GM19025 (cell line): ENCODE measurements around the gene TASP1.
"Not testable (repeated sequence)": the region's sequence is repeated elsewhere in the genome, so short reads cannot be mapped to it uniquely, and the experiment has no call there.

Source experiments
- ATAC-seq: cut with Tn5 transposase; IDR thresholded peaks from one replicate; pipeline ENCODE4 v1.9.1; 2021; ENCODE audit warnings: mild to moderate bottlenecking, low read depth, moderate library complexity; ENCODE audit not compliant: unreplicated experiment

TASP1 gene

DNA sequence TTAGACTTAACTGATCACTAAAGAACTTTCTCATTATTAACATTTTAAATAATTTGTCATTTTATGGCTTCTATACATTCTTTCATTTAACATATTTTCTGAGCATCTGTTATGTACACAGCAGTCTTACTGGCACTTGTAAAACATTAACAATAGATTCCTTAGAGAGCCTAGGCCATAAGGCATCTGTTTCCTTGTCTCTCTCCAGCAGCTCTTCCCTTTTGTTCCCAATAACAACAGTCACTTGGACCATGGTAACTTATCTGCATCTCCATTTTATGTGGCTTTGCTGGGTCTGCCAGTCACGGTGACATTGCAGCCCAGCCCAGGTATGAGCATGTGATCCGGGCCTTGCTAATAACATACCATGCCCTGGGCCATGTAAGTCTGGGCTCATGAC, 11.7 kb upstream of the TASP1 start:
- ATAC-seq = no peak

DNA sequence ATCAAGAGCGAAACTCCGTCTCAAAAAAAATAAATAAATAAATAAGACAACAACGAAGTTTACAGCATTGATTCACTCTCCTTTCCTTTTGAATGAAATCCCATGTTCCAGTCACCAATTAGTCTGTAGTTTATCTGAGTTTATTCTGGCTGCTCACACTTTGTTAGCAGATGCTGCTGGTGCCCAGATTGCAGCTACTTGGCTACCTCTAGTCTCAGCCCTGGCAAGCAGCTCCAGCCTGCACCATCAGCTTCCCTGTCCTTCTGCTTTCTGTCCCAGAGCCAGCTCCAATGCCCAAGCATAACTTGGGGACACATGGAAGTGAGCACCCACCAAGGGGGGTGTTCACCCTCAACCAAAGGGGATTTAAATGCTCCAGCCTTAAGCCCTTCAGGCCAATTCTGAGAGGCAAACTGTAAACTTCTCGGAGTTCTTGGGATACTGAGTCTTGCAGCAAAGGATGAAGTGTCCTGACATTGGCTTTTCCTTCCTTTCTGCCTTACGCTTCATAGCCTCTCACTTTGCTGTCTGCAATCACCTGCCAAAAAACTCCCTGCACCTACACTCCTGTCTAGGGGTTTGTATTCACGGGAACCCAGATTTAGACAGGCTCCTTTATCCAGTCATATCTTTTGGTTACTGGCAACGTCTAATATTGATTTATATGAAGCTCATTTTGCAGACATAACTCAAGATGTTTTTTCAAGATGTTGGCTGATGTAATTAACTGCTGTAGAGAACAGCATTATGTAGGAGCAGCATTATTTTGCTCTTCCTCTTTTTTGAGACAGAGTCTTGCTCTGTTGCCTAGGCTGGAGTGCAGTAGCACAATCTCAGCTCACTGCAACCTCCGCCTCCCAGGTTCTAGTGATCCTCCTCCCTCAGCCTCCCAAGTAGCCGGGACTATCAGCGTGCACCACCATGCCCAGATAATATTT, 9.8 kb upstream of the TASP1 start:
- ATAC-seq = no peak

DNA sequence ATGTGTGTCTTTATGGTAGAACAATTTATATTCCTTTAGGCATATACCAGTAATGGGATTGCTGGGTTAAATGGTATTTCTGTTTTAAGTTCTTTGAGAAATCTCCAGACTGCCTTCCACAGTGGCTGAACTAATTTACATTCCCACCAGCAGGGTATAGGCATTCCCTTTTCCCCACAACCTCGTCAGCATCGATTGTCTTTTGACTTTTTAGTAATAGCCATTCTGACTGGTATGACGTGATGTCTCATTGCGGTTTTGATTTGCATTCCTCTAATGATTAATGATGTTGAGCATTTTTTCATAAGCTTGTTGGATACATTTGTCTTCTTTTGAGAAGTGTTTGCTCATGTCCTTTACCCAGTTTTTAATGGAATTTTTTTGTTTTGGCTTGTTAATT, 5.3 kb upstream of the TASP1 start:
- ATAC-seq = no peak

DNA sequence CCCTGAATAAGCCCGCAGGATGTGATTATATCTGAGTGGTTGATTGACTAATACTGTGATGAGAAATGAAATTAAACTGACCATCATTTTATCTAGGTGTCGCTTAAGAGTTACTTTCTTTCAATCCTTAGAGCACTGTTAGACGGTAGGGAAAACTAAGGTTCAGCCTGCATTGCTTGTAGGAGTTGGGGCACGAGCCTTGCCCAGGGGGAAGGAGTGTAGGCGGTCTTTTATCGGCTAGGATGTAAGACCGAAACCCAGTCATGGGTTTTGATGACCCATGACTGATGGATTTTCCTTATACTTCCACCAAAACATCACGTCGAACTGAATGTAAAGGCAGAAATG, 392 bp upstream of the TASP1 start:
- no peak for ATAC-seq

DNA sequence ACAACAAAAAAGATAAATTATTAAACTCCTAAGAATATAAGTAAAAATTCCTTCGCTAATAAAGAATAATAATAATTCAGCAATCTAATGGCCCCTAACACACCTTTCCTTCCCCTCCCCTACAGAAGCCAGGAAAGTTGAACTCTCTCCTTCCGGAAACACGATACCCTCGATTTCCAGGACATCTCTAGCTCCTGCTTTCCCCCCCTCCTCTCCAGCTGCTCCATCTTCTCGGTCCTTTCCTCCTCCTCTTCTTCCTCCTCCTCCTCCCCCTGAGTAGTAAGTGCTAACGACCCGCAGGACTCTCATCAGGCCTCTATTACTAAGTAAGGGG, 603 bp downstream of the TASP1 start:
- ATAC-seq = no peak

DNA sequence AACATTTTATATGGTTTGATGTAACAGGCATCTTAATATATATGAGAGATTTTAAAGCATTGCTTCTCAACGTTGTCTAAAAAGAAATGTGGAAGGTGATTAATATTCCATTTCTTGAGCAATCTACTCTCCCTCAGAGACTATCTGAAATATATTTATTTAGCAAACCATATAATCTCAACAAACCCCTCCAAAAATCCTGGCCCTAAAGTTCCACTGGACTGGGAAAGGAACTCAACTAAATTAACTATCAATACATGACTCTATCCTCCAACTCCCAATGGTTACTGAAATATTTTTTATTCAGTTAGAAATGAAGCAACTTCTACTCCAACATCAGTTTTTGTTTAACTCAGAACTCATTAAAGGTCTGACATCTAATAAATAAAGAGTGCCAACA, 6.3 kb downstream of the TASP1 start:
- ATAC-seq = no peak

DNA sequence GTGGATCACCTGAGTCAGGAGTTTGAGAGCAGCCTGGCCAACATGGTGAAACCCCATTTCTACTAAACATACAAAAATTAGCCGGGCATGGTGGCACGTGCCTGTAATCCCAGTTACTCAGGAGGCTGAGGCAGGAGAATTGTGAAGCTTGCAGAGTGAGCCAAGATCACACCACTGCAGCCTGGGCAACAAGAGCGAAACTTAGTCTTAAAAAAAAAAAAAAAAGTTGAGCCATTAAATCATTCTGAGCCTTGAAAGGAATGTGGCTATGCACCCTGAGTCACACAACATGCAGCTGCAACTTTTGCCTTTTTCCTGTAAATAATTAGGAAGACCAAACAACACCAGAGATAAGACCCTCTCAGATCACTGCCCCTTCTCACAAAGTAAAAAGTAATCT, 11.2 kb downstream of the TASP1 start:
- not testable (repeated sequence) for ATAC-seq

DNA sequence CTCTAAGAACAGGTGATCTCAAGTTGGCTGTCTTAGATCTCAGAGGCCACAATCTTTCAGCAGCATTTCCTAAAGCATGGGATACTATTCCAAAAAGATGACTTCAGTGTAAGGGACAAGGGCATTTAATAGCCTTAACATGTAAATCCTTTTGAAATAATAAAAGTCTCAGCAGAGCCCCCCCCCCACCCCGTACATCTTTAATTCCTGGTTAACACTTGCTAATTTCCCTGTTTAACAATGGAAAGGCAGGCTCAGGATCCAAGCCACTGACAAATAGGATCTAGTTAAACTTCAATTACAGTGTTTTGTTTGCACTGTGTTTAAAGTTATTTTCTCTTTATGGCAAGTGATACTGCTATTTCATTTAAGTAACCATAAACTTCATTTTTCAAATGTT, 12.0 kb downstream of the TASP1 start:
- ATAC-seq = no peak

DNA sequence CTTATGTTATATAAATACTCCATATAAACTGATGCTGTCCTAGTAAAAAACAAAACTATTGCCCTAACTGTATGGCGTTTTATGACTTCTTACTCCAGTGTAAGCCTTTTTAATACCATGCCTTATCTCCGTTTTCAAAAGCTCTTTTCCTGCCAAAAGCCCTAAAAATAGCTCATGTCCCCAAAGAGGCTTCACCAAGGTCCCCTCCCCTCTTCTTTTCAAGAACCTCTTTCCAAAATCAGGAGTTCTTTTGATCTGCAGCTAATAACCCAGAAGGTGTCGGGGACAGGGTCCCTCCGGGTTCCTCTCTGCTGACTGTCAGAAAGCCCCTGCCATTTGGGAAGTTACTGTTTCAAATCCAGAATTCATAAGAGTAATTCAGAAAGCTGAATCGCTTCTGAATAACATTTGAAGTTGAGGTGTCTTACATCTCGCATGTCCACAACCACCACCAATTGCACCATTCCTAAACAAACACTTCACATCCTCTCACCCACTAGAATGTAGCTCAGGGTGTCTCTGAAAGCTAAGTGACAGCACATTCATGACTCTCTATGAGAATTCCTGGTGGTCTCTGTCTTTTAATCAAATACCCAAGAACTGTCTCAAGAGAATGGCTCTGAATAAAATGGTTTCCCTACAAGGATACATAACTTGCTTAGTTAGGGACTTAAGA, 13.3 kb downstream of the TASP1 start:
- ATAC-seq = no peak

DNA sequence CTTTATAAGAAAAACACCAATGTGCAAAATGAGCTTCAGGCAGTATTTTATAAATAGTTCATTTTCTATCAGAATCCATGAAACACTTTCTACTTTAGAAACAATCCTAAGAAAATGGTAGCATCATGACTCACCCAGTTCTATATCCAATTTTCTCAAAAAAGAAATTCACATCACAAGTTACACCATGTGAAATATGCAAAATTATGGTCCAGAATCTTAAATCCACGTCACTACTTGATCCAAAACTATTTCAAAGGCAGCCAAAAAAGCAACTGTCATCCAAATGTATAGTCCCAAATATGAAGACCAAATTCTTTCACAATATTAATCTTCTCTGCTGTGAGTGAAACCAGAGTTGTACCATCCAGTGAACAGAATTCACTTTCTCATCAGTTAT, 19.3 kb downstream of the TASP1 start:
- not testable (repeated sequence) for ATAC-seq

DNA sequence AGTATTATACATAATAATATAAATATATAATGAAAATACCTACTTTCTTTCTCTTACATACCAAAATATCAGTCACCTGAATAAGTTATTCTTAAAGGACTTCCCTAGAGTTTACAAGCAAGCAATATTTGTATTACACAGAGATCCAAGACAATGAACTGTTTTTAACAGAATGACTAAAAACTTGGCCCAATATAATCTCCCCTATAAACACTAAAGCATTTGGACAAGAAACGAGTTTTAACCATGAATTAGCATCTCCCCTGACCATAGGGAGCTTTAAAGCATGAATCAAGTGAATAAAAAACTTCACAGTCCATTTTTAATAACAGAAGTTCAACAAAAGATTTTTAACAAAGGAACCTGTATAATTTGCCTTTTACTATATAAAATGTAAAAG, 20.3 kb downstream of the TASP1 start:
- ATAC-seq = not testable (repeated sequence)

DNA sequence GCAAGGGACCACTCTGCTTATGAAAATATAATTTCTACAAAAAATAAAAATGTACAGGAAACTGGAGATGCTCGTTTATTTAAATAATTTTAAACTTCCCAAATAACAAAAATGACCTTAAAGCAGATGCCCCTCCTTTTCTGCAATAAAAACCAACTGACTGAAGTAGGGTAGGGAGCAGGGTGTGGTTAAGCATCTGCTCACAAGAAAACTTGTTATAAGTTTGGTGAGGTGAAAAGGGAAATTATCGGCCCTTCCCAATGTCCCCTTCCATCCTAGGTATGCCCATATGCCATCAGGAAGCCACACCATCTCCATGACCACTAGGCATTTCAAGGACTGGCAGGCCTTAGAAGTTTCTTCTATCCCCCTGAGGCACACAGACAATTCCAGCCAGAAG, 21.1 kb downstream of the TASP1 start:
- ATAC-seq = not testable (repeated sequence)

DNA sequence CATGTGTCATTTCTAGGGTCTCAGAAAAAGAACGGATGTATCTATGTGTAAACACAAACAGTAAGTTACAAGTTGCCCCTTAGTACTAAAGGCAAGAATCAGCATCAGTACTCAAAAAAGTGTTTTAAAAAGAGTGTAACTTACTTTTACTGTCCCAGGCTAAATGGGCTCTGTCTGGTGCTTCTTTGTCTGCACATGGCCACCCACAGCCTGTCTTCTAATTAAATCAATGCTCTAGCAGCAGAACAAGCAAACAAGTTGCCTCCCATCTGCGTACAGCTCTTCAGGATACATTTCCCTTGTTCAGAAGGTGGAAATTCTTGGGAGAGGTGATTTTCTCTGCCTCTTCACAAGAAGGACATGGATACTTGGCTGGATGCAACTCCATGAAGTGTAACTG, 22.0 kb downstream of the TASP1 start:
- ATAC-seq = not testable (repeated sequence)

DNA sequence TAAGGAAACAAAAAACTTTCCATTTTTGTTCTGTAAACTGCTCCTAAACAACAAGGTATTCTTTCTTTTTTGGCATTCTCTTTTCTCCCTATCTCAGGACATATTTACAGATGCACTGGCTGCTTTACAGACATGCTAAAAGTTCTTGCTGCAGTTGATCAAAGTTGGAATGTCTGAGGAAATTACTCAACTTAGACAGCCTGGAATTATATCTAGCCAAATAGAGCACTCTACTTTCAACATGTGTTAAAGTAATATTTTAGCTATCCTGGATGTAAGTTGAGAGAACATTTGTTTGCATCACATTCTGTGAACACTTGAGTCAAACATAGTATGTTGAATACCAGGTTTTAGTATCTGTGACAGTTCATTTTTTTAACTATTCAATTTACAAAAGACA, 24.8 kb downstream of the TASP1 start:
- ATAC-seq = no peak

DNA sequence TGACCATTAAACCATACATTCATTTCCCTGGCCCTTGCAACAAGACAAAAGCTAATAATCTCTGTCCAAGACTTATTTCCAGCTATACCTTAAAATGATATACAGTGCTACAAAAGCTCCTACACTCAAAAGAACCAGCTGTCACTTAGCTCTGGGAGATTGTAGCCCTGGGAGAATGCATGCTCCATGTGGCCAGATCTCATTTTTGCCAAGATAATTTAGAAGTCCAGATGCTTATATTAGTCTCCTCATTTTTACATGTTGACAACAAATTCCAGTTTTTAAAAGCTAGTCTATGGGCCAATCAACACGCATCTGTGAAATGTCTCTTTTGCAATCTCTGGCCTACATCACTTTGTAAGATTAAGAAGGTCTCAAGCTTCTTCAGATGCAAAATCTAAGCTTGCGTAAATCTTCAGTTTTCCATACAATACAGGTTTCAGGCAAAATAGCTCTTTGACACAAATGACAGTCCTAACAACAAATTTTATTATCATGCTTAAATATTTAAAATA, 27.1 kb downstream of the TASP1 start:
- no peak for ATAC-seq

DNA sequence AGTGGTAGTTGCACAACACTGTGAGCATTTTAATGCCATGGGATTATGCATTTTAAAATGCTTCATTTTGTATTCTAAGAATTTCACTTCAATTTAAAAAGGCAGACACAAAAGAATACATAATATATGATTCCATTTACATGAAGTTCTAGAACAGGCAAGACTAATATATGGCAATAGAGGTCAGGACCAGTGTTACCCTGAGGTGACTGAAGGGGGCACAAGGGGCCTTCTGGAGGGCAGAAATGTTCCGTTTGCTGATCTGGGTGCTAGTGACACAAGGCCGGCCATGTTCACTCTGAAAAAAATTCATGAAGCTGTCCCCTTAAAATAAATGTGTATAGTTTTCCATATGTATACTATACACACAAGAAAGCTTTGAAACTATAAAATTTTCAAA, 28.5 kb downstream of the TASP1 start:
- no peak for ATAC-seq

DNA sequence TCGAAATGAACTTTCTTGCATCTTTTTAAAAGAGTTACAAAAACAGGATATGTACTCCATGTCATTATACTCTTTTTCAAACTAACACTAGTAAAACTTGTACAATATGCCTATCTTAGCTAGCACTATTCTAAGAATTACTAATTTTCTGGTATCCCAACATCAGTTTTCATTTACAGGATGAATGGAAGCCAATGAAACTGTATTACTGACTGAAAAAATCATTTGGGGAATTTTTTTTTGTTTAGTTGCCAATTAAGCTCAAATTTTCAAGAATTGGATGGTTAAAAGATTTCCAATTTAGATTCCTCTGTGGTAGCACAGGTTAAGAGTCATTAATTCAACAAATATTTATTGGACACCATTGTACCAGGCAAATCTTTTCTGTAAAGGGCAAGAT, 30.7 kb downstream of the TASP1 start:
- ATAC-seq = no peak

DNA sequence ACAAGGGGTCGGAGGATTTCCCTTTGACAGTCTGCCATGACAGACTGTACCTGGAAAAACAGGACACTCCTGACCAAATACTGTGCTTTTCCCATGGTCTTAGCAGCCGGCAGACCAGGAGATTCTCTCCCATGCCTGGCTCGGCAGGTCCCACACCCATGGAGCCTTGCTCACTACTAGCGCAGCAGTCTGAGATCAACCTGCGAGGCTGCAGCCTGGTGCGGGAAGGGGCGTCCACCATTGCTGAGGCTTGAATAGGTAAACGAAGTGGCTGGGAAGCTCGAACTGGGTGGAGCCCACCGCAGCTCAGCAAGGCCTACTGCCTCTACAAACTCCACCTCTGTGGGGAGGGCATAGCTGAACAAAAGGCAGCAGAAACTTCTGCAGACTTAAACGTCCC, 45.3 kb downstream of the TASP1 start:
- ATAC-seq = not testable (repeated sequence)

DNA sequence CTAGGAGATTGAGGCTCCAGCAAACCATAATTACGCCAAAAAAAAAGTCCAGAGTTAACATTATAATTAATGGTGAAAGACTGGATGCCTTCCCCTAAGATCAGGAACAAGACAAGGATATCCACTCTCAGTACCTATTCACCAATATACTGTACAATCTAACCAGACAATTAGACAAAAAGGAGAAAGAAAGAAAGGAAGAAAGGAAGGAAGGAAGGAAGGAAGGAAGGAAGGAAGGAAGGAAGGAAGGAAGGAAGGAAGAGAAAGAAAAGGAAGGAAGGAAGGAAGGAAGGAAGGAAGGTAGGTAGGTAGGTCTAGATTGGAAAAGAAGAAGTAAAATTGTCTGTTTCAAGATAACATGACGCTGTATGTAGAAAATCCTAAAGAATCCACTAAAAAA, 50.7 kb downstream of the TASP1 start:
- ATAC-seq = no peak

DNA sequence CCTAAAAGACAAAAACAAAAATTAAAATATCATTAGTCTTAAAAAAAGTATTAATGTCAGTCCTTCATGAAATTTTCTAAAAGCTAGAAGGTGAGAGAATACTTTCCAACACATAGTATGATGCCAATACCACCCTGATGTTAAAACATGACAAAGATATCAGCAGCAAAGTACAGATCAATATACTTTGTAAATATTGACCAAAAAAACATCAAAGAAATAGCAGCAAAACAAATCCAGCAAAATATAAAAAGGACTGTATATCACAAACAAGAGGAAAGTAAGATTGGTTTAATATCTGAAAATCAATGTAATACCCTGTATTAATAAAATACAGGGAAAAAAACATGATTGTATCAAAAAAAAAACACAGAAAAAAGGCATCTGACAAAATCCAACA, 51.4 kb downstream of the TASP1 start:
- no peak for ATAC-seq

DNA sequence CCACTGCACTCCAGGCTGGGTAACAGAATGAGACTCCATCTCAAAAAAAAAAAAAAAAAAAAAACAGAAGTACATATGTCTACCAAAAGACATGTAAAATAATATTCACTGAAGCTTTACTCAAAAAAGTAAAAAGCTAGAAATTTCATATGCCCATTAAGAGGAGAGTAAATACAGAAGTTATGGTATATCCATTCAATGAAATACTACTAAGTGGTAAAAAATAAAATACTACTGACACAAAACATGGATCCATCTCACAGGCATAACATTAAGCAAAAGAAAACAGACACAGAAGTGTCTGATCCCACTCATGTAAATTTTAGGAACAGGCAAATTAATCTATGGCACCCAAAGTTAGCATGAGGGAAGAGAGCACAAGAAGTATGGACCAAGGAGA, 52.6 kb downstream of the TASP1 start:
- no peak for ATAC-seq

DNA sequence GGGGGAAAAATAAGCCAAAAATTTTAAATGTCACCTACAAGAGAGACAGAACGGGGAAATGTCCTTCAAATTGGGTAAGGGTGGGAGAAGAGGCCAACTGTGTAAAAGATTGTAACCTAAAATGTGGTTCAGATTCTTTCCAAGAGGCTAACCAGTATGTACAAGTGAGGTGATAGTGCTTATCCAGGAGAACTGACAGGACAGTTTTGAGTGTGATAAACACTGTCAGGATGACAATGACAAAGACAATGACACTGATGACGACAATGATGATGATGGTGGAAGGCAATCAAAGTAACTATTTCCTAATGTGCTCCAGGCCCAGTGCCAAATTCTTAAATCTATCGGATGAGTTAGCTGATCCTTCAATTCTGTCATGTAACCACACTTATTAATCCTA, 57.3 kb downstream of the TASP1 start:
- no peak for ATAC-seq
